ENCODE results near the gene PPM1M. TPM values are rescaled to one million over a fixed set of nuclear protein-coding genes. Genes with fewer than 3 reads are reported as not detected.

The PPM1M gene
- total and polyA plus RNA-seq, 10 of the 15 experiments (the other 5 are each of a cell fraction or from before 2014, with no cell fraction given) = 7.3 to 24.8 (median 15.8) TPM

DNA sequence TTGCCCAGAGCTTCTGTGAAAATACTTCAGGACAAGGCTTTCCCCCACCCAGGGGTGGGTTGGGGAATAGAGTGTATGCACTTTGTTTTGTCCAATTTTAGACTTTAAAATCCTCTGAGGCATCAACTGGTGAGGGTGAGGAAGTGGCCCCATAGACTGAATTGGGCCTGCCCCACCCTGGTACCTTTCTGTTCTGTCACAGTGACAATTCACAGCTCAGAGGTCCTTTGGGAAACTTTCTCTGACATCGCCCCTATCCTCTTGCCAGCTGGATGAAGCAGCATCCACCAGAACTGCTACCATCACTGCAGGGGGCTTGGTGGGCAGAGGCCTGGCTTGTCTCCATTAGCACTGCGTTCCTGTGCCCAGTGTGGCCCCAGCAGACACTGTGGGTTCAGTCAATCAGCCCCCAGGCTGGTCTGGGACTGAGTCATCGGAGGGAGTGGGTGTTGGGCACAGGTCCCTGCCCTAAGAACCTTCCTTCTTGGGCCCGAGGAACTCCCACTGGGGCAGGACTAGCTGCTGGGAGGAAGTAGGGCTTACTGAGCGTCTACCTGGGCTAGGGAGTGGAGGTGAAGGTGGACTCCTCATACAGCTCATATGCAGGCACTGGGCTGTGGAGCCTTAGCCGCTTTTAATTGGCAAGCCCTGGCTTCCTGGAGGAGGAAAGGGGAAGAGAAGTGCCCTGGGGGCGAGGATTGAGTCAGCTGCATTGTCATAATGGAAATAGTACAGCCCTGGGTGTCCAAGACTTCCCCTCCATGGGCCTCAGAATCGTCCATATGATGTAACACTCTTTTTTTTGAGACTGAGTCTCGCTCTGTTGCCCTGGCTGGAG lies 1.5 kb upstream of the PPM1M start (continued):
- TF ChIP-seq, protein P1, sequence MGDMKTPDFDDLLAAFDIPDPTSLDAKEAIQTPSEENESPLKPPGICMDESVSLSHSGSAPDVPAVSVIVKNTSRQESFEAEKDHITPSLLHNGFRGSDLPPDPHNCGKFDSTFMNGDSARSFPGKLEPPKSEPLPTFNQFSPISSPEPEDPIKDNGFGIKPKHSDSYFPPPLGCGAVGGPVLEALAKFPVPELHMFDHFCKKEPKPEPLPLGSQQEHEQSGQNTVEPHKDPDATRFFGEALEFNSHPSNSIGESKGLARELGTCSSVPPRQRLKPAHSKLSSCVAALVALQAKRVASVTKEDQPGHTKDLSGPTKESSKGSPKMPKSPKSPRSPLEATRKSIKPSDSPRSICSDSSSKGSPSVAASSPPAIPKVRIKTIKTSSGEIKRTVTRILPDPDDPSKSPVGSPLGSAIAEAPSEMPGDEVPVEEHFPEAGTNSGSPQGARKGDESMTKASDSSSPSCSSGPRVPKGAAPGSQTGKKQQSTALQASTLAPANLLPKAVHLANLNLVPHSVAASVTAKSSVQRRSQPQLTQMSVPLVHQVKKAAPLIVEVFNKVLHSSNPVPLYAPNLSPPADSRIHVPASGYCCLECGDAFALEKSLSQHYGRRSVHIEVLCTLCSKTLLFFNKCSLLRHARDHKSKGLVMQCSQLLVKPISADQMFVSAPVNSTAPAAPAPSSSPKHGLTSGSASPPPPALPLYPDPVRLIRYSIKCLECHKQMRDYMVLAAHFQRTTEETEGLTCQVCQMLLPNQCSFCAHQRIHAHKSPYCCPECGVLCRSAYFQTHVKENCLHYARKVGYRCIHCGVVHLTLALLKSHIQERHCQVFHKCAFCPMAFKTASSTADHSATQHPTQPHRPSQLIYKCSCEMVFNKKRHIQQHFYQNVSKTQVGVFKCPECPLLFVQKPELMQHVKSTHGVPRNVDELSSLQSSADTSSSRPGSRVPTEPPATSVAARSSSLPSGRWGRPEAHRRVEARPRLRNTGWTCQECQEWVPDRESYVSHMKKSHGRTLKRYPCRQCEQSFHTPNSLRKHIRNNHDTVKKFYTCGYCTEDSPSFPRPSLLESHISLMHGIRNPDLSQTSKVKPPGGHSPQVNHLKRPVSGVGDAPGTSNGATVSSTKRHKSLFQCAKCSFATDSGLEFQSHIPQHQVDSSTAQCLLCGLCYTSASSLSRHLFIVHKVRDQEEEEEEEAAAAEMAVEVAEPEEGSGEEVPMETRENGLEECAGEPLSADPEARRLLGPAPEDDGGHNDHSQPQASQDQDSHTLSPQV (IDR thresholded peaks at IDR 0.05) = no peak
- TF ChIP-seq ESRRA (IDR thresholded peaks at IDR 0.05; ENCODE audit: low read length) (no peak), NRF1 (conservative IDR thresholded peaks at IDR 0.05; ENCODE audit: low read depth, low read length) (no peak), NFYA (IDR thresholded peaks at IDR 0.05; ENCODE audit: borderline replicate concordance, low read depth, low read length) (no peak), FOXM1 (IDR thresholded peaks at IDR 0.05; ENCODE audit: low read depth, low read length) (no peak)

DNA sequence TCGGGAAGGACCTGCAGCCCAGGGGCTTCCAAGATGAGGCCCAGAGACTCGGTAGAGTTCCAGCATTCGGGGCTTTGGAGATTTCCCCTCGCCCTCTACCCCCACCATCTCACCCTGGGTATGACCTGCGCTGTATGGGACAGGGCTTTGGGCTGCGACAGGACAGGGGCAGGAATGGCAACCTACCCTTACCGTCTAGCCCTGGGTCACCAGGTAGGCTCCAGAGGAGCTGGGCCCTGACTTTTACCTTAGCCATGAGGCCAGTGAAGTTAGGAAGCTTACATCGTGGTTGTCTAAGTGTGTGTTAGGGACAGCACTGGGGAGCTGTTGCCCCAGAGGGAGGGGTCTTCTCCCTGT lies 683 bp downstream of the PPM1M start:
- no peak for ATAC-seq
- POLR2A ChIA-PET = interaction anchor here (0.6 to 1.7 kb wide), 7 partner anchors 12 to 41 kb away, joined by 3 to 9 read pairs (median 3); partner anchors contain the start of genes GLYCTK and TLR9
- Histone ChIP-seq H3K4me1 (ENCODE audit: control insufficient read depth, insufficient read depth, low read length) (peaks cover 44% of the 10 kb centered on the region), H3K9ac (ENCODE audit: control insufficient read depth, insufficient read depth, low read length) (peak overlapping the region; percentile 80), H3K4me3 (peak overlapping the region; percentile 89), H3K79me2 (ENCODE audit: control insufficient read depth, insufficient read depth, low read length) (no peaks in the 10 kb centered on the region; the same call in none of the 2 replicates), H3K9me3 (replicated peaks; ENCODE audit: control insufficient read depth, insufficient read depth, low read length) (no peaks in the 10 kb centered on the region; the same call in 2 of the 3 replicates), H3K27me3 (replicated peaks in 1 of 2; ENCODE audit: control insufficient read depth in 2 of 2, insufficient read depth in 2 of 2, low read length in 1 of 2) (no peaks in the 10 kb centered on the region), H3K27ac (ENCODE audit: control insufficient read depth, insufficient read depth) (peak overlapping the region; percentile 67; the same call in 1 of the 2 replicates), H3K4me2 (ENCODE audit: control insufficient read depth, insufficient read depth) (peak overlapping the region; percentile 100), H3K36me3 (ENCODE audit: control insufficient read depth in 2 of 2, insufficient read depth in 2 of 2, low read length in 1 of 2) (peaks cover 5 to 9% of the 10 kb centered on the region in 2 experiments; a peak in 3 of 4 replicates), H4K20me1 (ENCODE audit: control insufficient read depth, insufficient read depth) (no peaks in the 10 kb centered on the region), H2AFZ (ENCODE audit: control insufficient read depth, low read depth, low read length) (peak overlapping the region; percentile 58)
- BruUV-seq (replicated peaks) = no TSS peak
- RAD21 ChIA-PET (ENCODE audit: unreplicated experiment) = interaction anchor here (0.9 to 1.8 kb wide), 8 partner anchors 9 to 193 kb away, joined by 3 to 7 read pairs (median 4); partner anchors contain the start of gene WDR82
- in situ Hi-C loops (cut with MboI) = no loop called here
- intact Hi-C loops (cut with micrococcal nuclease; ENCODE audit: unreplicated experiment) = no loop called here
- no peak for FAIRE-seq
- WGBS (ENCODE audit: insufficient coverage, insufficient replicate concordance, low lambda C conversion rate, missing lambda C conversion rate) = under 1% methylated on average over 8 of the region's 8 CpGs
- DNase-seq (ENCODE audit: low read depth, low spot score) = no peak
- CTCF ChIA-PET = interaction anchor here (1.0 to 7.5 kb wide), 3 partner anchors 9 to 33 kb away, joined by 3 to 87 read pairs (median 3); partner anchors contain the start of gene WDR82
- TF ChIP-seq ZNF24 (IDR thresholded peaks at IDR 0.05) (no peak), EP300 (IDR thresholded peaks at IDR 0.05; ENCODE audit: borderline replicate concordance in 1 of 2, control insufficient read depth in 1 of 2, low read depth in 2 of 2, low read length in 2 of 2) (no peak), CHD2 (IDR thresholded peaks at IDR 0.05; ENCODE audit: borderline replicate concordance, low read depth, low read length) (no peak)
- TF ChIP-seq, protein P2, sequence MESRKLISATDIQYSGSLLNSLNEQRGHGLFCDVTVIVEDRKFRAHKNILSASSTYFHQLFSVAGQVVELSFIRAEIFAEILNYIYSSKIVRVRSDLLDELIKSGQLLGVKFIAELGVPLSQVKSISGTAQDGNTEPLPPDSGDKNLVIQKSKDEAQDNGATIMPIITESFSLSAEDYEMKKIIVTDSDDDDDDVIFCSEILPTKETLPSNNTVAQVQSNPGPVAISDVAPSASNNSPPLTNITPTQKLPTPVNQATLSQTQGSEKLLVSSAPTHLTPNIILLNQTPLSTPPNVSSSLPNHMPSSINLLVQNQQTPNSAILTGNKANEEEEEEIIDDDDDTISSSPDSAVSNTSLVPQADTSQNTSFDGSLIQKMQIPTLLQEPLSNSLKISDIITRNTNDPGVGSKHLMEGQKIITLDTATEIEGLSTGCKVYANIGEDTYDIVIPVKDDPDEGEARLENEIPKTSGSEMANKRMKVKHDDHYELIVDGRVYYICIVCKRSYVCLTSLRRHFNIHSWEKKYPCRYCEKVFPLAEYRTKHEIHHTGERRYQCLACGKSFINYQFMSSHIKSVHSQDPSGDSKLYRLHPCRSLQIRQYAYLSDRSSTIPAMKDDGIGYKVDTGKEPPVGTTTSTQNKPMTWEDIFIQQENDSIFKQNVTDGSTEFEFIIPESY (IDR thresholded peaks at IDR 0.05) = no peak
- SMC1A ChIA-PET (ENCODE audit: uncharacterized antibody, unreplicated experiment) = interaction anchor here (0.6 to 7.4 kb wide), 6 partner anchors 15 to 293 kb away, joined by 3 to 62 read pairs (median 4); partner anchors contain the start of gene WDR82
